Breast epithelium (tissue), 3 donors: ENCODE results near the gene OAT.

Experiments
- POLR2A ChIP-seq: fragments of 450-650 bp; IDR thresholded peaks from one replicate; pipeline ENCODE4 v1.6.1; 2016; ENCODE audit warnings: antibody characterized with exemption, mild to moderate bottlenecking, moderate library complexity
- POLR2AphosphoS5 ChIP-seq, 3 donors: sonication (generic); formaldehyde crosslinking; IDR thresholded peaks; one replicate each; pipeline ENCODE4 v1.6.1; 2017; ENCODE audit warnings: antibody characterized with exemption in 3 of 3

GRCh38 chr10:124385627-124386185 is 33.0 kb downstream of the OAT start:
- TF ChIP-seq POLR2A (no peak), POLR2AphosphoS5 (IDR thresholded peaks at IDR 0.05) (no peak)
